SKM-1 (cell line): Measurements from ENCODE around the gene CRCP.
"Not testable (repeated sequence)": the region's sequence is repeated elsewhere in the genome, so short reads cannot be mapped to it uniquely, and the experiment has no call there.

Experiments
- DNase-seq: peaks from one replicate; lab custom pipeline; 2025; ENCODE audit not compliant: unreplicated experiment; lab: John Stamatoyannopoulos, UW

CRCP gene

GRCh38 chr7:66105263-66105748, 9.3 kb upstream of the CRCP start:
- no peak for DNase-seq

DNA sequence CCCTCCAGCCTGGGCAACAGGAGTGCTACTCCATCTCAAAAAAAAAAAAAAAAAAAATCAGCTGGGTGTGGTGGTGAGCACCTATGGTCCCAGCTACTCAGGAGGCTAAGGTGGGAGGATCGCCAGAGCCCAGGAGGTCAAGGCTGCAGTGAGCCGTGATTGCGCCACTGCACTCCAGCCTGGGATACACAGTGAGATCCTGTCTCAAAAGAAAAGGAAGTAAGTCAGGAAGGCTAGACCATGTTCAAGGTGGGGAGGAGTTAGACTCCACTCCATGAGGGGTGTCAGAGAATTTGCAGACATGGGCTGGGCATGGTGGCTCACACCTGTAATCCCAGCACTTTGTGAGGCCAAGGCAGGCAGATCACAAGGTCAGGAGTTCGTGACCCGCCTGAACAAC, 6.2 kb upstream of the CRCP start:
- DNase-seq: not testable (repeated sequence)

DNA sequence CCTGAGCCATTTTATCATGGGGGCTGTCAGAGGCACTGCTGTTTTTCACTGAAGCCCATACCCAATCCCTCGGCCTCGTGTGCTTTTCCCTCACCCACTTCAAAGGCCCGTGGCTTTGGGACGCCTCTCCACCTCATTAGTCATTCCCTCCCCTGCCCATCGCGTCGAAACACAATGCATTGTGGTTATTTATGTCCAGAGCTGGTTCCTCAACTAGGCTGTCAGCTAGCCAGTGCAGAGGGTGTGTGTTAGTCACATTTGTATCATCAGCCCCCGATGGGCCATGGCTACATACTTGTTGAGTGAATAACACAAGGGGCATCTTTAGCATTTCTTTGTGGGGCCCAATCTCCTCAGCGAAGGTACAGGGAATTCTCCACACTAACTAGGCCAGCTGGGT, 3.8 kb upstream of the CRCP start:
- DNase-seq: no peak

- DNase-seq: not testable (repeated sequence)
Measured at GRCh38 chr7:66116680-66117420, 2.2 kb downstream of the CRCP start.

DNA sequence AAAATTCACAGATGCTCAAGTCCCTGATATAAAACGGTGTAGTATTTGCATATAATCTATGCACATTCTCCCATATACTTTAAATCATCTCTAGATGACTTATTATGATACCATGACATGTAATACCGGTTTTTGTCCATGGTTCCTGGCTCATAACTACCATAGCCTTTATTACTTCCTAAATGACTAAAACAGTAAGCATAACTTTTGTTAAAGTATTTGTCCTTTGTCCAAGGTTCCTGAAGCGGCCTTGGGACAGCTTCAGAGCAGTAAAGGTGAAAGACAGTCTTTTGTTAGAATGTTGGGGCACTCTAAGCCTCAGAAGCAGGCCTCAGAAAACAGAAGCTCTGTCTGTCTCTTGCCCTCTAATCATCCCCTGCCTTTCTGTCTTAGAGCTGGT, 4.0 kb downstream of the CRCP start:
- no peak for DNase-seq

DNA sequence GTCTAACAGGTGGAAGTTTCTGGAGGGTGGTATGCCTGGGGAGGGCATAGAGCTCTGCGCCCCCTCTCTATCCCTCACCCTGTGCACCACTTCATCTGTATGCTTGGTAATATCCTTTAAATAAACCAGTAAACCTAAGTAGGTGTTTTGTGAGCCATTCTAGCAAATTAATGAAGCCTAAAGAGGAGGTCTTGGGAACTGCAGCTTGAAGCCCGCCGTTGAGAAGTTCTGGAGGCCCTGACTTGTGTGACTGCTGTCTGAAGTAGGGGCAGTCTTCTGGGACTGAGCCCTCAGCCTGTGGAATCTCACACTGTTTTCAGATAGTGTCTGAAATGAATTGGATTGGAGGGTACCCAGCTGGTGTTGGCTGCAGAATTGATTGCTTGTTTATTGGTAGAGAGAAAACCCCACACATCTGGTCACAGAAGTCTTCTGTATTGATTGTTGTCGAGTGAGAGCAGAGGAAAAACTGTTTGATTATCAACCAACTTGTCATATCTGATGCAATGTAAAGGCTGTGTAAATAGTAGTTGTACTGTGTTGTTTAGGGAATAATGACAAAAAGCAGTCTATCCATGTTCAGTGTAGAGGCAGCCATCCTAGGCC, 4.7 kb downstream of the CRCP start:
- DNase-seq: no peak

DNA sequence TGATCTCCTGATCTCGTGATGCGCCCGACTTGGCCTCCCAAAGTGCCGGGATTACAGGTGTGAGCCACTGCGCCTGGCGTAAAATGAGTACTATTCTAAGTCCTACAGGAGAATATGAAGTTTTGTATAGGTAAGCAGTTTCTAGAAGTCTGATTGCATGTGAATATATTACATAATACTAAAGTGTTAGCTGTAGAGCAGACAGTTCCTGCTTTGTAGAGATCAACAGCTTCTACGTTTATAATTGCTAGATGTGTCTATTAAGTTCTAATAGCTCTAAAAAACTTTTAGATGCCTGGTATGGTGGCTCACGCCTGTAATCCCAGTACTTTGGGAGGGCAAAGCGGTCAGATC, 8.5 kb downstream of the CRCP start:
- DNase-seq: no peak

DNA sequence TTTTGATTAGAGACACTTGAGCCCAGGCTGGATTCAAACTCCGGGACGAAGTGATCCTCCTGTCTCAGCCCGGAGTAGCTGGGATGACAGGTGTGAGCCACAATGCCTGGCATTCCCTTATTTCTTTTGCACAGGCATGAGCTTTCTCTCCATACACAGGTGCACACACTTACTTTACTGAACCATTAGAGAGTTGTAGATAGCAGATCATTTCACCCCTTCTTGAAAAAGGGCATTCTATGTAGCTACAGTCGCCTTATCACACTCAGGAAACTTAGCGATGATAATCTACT, 9.9 kb downstream of the CRCP start:
- not testable (repeated sequence) for DNase-seq

DNA sequence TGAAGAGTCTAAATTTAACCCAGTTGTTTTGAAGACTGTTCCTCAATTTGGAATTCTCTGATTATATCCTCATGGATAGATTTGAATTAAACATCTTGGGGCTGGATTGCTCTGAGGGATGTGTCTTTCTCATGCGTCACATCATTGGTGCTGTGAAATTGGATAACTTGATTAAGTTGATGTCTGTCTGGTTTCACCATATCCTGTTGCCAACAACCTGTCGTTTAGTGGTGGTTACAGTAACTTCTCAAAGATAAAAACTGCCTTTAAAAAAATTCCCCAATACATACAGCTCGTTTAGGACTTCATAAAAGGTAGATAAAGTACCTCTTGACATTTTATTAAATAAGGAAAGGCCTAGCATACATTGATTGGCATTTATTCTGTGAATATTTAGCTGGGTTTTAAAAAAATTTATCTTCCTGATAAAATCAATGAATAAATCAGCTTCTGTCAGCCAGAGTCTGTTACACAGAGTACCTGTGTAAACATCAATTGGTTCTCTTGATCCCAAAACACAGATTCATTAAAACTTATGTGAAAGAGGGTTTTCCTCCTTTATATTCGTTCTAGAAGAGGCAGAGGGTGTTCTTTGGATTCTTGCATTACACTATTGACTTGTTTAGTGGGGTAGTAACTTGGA, 10.5 kb downstream of the CRCP start:
- no peak for DNase-seq

DNA sequence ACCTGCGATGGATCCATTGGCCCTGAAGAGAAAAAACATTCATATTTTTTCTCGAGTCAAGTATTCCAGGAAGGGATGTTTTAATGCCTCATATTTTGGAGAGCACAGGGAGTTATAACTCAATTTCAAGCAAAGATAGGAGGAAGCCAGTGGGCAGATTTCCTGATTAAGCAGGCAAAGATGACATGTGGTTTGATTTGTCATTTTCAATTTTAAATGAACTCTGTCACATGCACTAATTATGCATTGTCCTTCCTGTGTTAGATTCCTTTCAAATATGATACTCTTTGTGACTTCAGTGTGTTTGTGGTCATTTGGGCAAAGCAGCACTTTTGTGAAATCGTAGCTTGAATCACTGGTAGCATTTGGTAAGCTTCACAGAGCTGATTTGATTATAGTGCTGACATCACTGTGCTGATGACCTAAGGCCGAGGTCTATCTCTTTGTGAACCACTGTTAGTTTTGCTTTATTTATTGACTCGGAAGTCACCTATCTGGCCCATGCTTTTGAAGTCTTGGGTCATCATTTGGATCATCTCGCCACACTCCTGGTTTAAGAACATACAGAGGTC, 11.2 kb downstream of the CRCP start:
- not testable (repeated sequence) for DNase-seq

DNA sequence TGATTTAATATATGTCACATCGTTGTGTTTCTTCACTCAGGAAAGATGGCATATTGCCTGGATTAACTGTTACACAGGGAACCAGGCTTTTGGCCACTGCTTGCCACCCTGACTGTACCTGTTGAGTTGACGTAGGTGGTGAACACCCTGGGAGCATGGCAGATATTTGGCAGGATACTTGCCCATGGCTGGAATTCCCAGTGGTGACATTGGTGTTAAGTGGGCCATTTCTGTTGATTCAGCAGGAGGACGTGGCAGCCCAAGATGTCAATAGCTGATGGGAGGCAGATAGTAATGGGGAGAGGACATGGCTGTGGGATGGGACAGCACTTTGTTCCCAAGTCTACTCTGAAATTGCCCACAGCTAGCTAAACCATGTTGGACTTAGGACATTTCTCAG, 12.5 kb downstream of the CRCP start:
- not testable (repeated sequence) for DNase-seq

- DNase-seq: no peak
Measured at GRCh38 chr7:66138994-66139752, 24.5 kb downstream of the CRCP start.

GRCh38 chr7:66140924-66141323, 26.3 kb downstream of the CRCP start:
- no peak for DNase-seq

DNA sequence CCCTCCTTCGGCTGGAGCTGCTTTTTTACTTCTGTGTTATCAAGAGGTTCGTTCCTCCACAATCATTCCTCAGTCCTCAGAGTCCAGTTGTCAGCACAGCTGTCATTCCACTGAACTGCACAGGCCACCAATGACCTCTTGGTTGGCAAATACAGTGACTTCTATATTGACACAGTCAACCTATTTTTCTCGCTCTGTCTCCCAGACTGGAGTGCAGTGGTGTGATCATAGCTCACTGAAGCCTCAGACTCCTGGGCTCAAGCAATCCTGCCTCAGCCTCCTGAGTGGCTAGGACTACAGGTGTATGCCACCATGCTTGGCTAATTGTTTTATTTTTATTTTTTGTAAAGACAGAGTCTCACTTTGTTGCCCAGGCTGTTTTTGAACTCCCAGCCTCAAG, 27.7 kb downstream of the CRCP start:
- DNase-seq: no peak

- no peak for DNase-seq
Measured at GRCh38 chr7:66142996-66143395, 28.3 kb downstream of the CRCP start.

DNA sequence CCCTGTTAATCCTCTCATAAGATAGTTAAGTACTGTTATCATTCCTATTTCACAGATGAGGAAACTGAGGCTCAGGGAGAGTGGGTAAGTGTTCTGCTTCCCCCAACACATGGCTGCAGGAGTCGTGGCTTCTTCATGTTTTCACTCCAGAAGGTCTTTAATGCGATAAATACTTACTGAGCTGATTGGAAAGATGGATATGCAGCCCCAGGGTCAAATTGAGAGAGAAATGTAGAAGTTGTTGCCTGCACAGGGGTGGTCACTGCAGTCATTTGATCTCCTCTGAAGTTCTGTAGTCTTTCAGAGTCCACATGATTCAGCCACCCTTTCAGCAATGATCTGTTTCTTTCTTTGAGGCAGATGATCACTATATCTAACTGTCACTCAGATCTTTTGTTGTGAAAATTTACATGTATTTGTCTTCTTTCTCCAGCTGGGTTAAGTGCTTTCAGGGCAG, 29.3 kb downstream of the CRCP start:
- no peak for DNase-seq

GRCh38 chr7:66145400-66146104, 30.9 kb downstream of the CRCP start:
- no peak for DNase-seq

- no peak for DNase-seq
Measured at GRCh38 chr7:66146701-66147100, 32.1 kb downstream of the CRCP start.

GRCh38 chr7:66147657-66148056, 33.0 kb downstream of the CRCP start:
- not testable (repeated sequence) for DNase-seq

GRCh38 chr7:66150471-66150870, 35.8 kb downstream of the CRCP start:
- DNase-seq: no peak
